IPS DF 6.9 (cell line): ENCODE data around the gene IGF2BP3.
"Not testable (repeated sequence)": the region's sequence is repeated elsewhere in the genome, so short reads cannot be mapped to it uniquely, and the experiment has no call there.

Experiments used
- DNase-seq: peaks from one replicate; pipeline ENCODE4 v3.0.0-alpha.2; 2013; ENCODE audit warnings: low read depth, low spot score
- H3K27ac ChIP-seq: one replicate; pipeline ENCODE4 v1.5.1; 2013; ENCODE audit warnings: low read length, control low read depth
- H3K27me3 ChIP-seq: 2 replicates; pipeline ENCODE4 v1.6.1; 2013; ENCODE audit warnings: mild to moderate bottlenecking, low read length; ENCODE audit not compliant: control insufficient read depth, insufficient read depth
- H3K36me3 ChIP-seq: 2 replicates; pipeline ENCODE4 v1.6.1; 2013; ENCODE audit warnings: low read length; ENCODE audit not compliant: control insufficient read depth, insufficient read depth
- H3K4me1 ChIP-seq: 2 replicates; pipeline ENCODE4 v1.6.1; 2013; ENCODE audit warnings: low read length; ENCODE audit not compliant: control insufficient read depth, insufficient read depth
- H3K4me3 ChIP-seq: 2 replicates; pipeline ENCODE4 v1.5.1; 2013; ENCODE audit warnings: mild to moderate bottlenecking, low read length
- H3K9me3 ChIP-seq: 2 replicates; pipeline ENCODE4 v1.6.1; 2013; ENCODE audit warnings: low read length, inconsistent platforms; ENCODE audit not compliant: control insufficient read depth, insufficient read depth
- WGBS: extraction: QIAGEN DNeasy Blood & Tissue Kit; methylation state at CpG from one replicate; pipeline ENCODE4 v1.1.7; 2013; ENCODE audit warnings: mixed read lengths, missing lambda C conversion rate; ENCODE audit not compliant: insufficient read length, insufficient coverage; 5-methylcytosine and 5-hydroxymethylcytosine counted together

Gene IGF2BP3

GRCh38 chr7:23334482-23335056, 135.7 kb downstream of the IGF2BP3 start:
- no peak overlapping the region for H3K4me3 ChIP-seq
- H3K4me1 ChIP-seq: no peaks in the 10 kb centered on the region
- WGBS: no CpG with 5 or more reads among the region's 5 CpGs
- no peak overlapping the region for H3K27ac ChIP-seq
- DNase-seq: no peak
- H3K9me3 ChIP-seq: no peaks in the 10 kb centered on the region
- H3K27me3 ChIP-seq: no peaks in the 10 kb centered on the region
- peaks cover 15% of the 10 kb centered on the region; the same call in 1 of the 2 replicates for H3K36me3 ChIP-seq

- H3K4me1 ChIP-seq: no peaks in the 10 kb centered on the region
- peaks cover 13% of the 10 kb centered on the region; the same call in 1 of the 2 replicates for H3K36me3 ChIP-seq
- WGBS: no CpG with 5 or more reads among the region's 9 CpGs
- H3K27me3 ChIP-seq: no peaks in the 10 kb centered on the region
- DNase-seq: no peak
- H3K27ac ChIP-seq: no peak overlapping the region
- H3K9me3 ChIP-seq: no peaks in the 10 kb centered on the region
- no peak overlapping the region for H3K4me3 ChIP-seq
Measured at GRCh38 chr7:23333671-23334246, 136.5 kb downstream of the IGF2BP3 start.

- Histone ChIP-seq H3K36me3 (peaks cover 10% of the 10 kb centered on the region; the same call in 1 of the 2 replicates), H3K27ac (no peak overlapping the region), H3K4me1 (no peaks in the 10 kb centered on the region), H3K4me3 (no peak overlapping the region), H3K27me3 (no peaks in the 10 kb centered on the region), H3K9me3 (no peaks in the 10 kb centered on the region)
- DNase-seq: no peak
- WGBS: no CpG with 5 or more reads among the region's 4 CpGs
Measured at GRCh38 chr7:23332910-23333612, 137.2 kb downstream of the IGF2BP3 start.

- no peak overlapping the region for H3K27ac ChIP-seq
- no peaks in the 10 kb centered on the region for H3K4me1 ChIP-seq
- H3K27me3 ChIP-seq: no peaks in the 10 kb centered on the region
- no peak for DNase-seq
- peaks cover 11% of the 10 kb centered on the region; the same call in 1 of the 2 replicates for H3K36me3 ChIP-seq
- no peaks in the 10 kb centered on the region for H3K9me3 ChIP-seq
- no peak overlapping the region for H3K4me3 ChIP-seq
Measured at GRCh38 chr7:23332193-23332592, 138.1 kb downstream of the IGF2BP3 start.

GRCh38 chr7:23331132-23331531, 139.2 kb downstream of the IGF2BP3 start:
- no CpG with 5 or more reads among the region's 1 CpG for WGBS
- Histone ChIP-seq H3K4me3 (no peak overlapping the region), H3K27me3 (no peaks in the 10 kb centered on the region), H3K36me3 (peaks cover 11% of the 10 kb centered on the region; the same call in 1 of the 2 replicates), H3K4me1 (no peaks in the 10 kb centered on the region), H3K9me3 (no peaks in the 10 kb centered on the region), H3K27ac (no peak overlapping the region)
- no peak for DNase-seq

GRCh38 chr7:23315366-23315765, 154.9 kb downstream of the IGF2BP3 start:
- Histone ChIP-seq H3K27ac (no peak overlapping the region), H3K9me3 (no peaks in the 10 kb centered on the region), H3K36me3 (peaks cover 29% of the 10 kb centered on the region; the same call in 1 of the 2 replicates), H3K4me3 (no peak overlapping the region), H3K27me3 (no peaks in the 10 kb centered on the region), H3K4me1 (no peaks in the 10 kb centered on the region)
- WGBS: no CpG with 5 or more reads among the region's 7 CpGs
- no peak for DNase-seq

GRCh38 chr7:23312141-23312540, 158.2 kb downstream of the IGF2BP3 start:
- H3K9me3 ChIP-seq, H3K27ac ChIP-seq, H3K4me1 ChIP-seq, H3K4me3 ChIP-seq, DNase-seq, H3K27me3 ChIP-seq: not testable (repeated sequence)
- H3K36me3 ChIP-seq: peaks cover 21% of the 10 kb centered on the region; the same call in 1 of the 2 replicates
- WGBS: no CpG with 5 or more reads among the region's 2 CpGs

GRCh38 chr7:23308754-23309153, 161.5 kb downstream of the IGF2BP3 start:
- H3K27me3 ChIP-seq: no peaks in the 10 kb centered on the region
- no peak for DNase-seq
- H3K4me3 ChIP-seq: no peak overlapping the region
- H3K9me3 ChIP-seq: no peaks in the 10 kb centered on the region
- no peak overlapping the region for H3K27ac ChIP-seq
- WGBS: no CpG with 5 or more reads among the region's 6 CpGs
- peaks cover 15% of the 10 kb centered on the region; the same call in 1 of the 2 replicates for H3K36me3 ChIP-seq
- H3K4me1 ChIP-seq: no peaks in the 10 kb centered on the region

GRCh38 chr7:23306936-23307521, 163.3 kb downstream of the IGF2BP3 start:
- Histone ChIP-seq H3K27ac (no peak overlapping the region), H3K36me3 (peaks cover 9% of the 10 kb centered on the region; the same call in 1 of the 2 replicates), H3K4me1 (no peaks in the 10 kb centered on the region), H3K27me3 (no peaks in the 10 kb centered on the region), H3K4me3 (no peak overlapping the region), H3K9me3 (no peaks in the 10 kb centered on the region)
- no peak for DNase-seq
- no CpG with 5 or more reads among the region's 2 CpGs for WGBS

- no peaks in the 10 kb centered on the region for H3K9me3 ChIP-seq
- WGBS: no CpG with 5 or more reads among the region's 12 CpGs
- H3K27ac ChIP-seq: no peak overlapping the region
- no peaks in the 10 kb centered on the region; the same call in 1 of the 2 replicates for H3K36me3 ChIP-seq
- H3K27me3 ChIP-seq: no peaks in the 10 kb centered on the region
- H3K4me3 ChIP-seq: peak overlapping the region; percentile 97
- DNase-seq: no peak
- H3K4me1 ChIP-seq: peaks cover 2% of the 10 kb centered on the region; the same call in 1 of the 2 replicates
Measured at GRCh38 chr7:23299770-23300300, 170.5 kb downstream of the IGF2BP3 start.
